T-helper 22 cell (primary cell): Measurements from ENCODE around the gene ZSWIM2.
"Not testable (repeated sequence)": the region's sequence is repeated elsewhere in the genome, so short reads cannot be mapped to it uniquely, and the experiment has no call there.

Experiments used
- DNase-seq: peaks from one replicate; pipeline ENCODE4 v3.0.0-alpha.2; 2020; ENCODE audit warnings: low read depth

Gene ZSWIM2

GRCh38 chr2:186842373-186842772 lies 6.6 kb downstream of the ZSWIM2 start:
- no peak for DNase-seq

- no peak for DNase-seq
Measured at GRCh38 chr2:186841940-186842339, 7.0 kb downstream of the ZSWIM2 start.

GRCh38 chr2:186835628-186836027 lies 13.3 kb downstream of the ZSWIM2 start:
- no peak for DNase-seq

- DNase-seq, result no peak
Measured at GRCh38 chr2:186827862-186828492, 21.0 kb downstream of the ZSWIM2 start.

- no peak for DNase-seq
Measured at GRCh38 chr2:186827411-186827810, 21.6 kb downstream of the ZSWIM2 start.

- DNase-seq, result no peak
Measured at GRCh38 chr2:186822323-186822722, 26.6 kb downstream of the ZSWIM2 start.

- no peak for DNase-seq
Measured at GRCh38 chr2:186820303-186820702, 28.7 kb downstream of the ZSWIM2 start.

GRCh38 chr2:186811760-186812159 lies 37.2 kb downstream of the ZSWIM2 start:
- not testable (repeated sequence) for DNase-seq

- DNase-seq, result no peak
Measured at GRCh38 chr2:186806591-186806990, 42.4 kb downstream of the ZSWIM2 start.

- DNase-seq, result not testable (repeated sequence)
Measured at GRCh38 chr2:186798604-186799003, 50.4 kb downstream of the ZSWIM2 start.

GRCh38 chr2:186784930-186785329 lies 64.0 kb downstream of the ZSWIM2 start:
- no peak for DNase-seq

- DNase-seq, result no peak
Measured at GRCh38 chr2:186783254-186783653, 65.7 kb downstream of the ZSWIM2 start.

GRCh38 chr2:186780701-186781316 lies 68.2 kb downstream of the ZSWIM2 start:
- no peak for DNase-seq
